Choroid plexus epithelial cell (primary cell): ENCODE results near the gene SMIM12.

ENCODE experiments used
- DNase-seq: peaks from one replicate; pipeline ENCODE4 v3.0.0-alpha.2; 2010; ENCODE audit warnings: low read depth
- H3K4me3 ChIP-seq: 2 replicates; pipeline ENCODE4 v1.5.1; 2011; ENCODE audit warnings: low read depth, mild to moderate bottlenecking, control low read depth, low read length, moderate library complexity
- CTCF ChIP-seq: conservative IDR thresholded peaks from 2 replicates; pipeline ENCODE4 v1.5.1; 2011; ENCODE audit warnings: low read depth, mild to moderate bottlenecking, control low read depth, inconsistent platforms, low read length, moderate library complexity

The SMIM12 gene

GRCh38 chr1:34839526-34840305 is 19.8 kb downstream of the SMIM12 start:
- H3K4me3 ChIP-seq: no peak overlapping the region
- DNase-seq: no peak
- no peak for TF ChIP-seq CTCF

- TF ChIP-seq CTCF: no peak
- H3K4me3 ChIP-seq: no peak overlapping the region
- DNase-seq: no peak
Measured at GRCh38 chr1:34833711-34834110, 25.8 kb downstream of the SMIM12 start.

- no peak overlapping the region for H3K4me3 ChIP-seq
- DNase-seq: no peak
- no peak for TF ChIP-seq CTCF
Measured at GRCh38 chr1:34831721-34832246, 27.8 kb downstream of the SMIM12 start.

GRCh38 chr1:34829250-34829649 is 30.3 kb downstream of the SMIM12 start:
- TF ChIP-seq CTCF: no peak
- no peak for DNase-seq

GRCh38 chr1:34828611-34829010 is 30.9 kb downstream of the SMIM12 start:
- no peak for DNase-seq
- no peak for TF ChIP-seq CTCF
- no peak overlapping the region for H3K4me3 ChIP-seq

More at GRCh38 chr1:34829250-34829649, 30.3 kb downstream of the SMIM12 start:
- no peak overlapping the region for H3K4me3 ChIP-seq

GRCh38 chr1:34827341-34827941 is 32.1 kb downstream of the SMIM12 start:
- DNase-seq: no peak
- no peak for TF ChIP-seq CTCF
- H3K4me3 ChIP-seq: no peak overlapping the region
